DMS153 treated with DMSO at 0.1 percent for 48 hours (cell line): ENCODE results near the gene RAB3IL1.

Experiments used
- DNase-seq: peaks from one replicate; lab custom pipeline; 2025; ENCODE audit not compliant: unreplicated experiment; lab: John Stamatoyannopoulos, UW

Gene RAB3IL1

GRCh38 chr11:61919705-61920631 lies 2.6 kb upstream of the RAB3IL1 start:
- DNase-seq: no peak

- DNase-seq: no peak
Measured at GRCh38 chr11:61918938-61919704, 1.8 kb upstream of the RAB3IL1 start.

- DNase-seq: no peak
Measured at GRCh38 chr11:61918251-61918937, 1.0 kb upstream of the RAB3IL1 start.

- DNase-seq: no peak
Measured at GRCh38 chr11:61916737-61917333, 531 bp downstream of the RAB3IL1 start.

- DNase-seq: no peak
Measured at GRCh38 chr11:61914471-61915171, 2.7 kb downstream of the RAB3IL1 start.

GRCh38 chr11:61913699-61914395 lies 3.5 kb downstream of the RAB3IL1 start:
- no peak for DNase-seq

- no peak for DNase-seq
Measured at GRCh38 chr11:61912991-61913698, 4.2 kb downstream of the RAB3IL1 start.

- no peak for DNase-seq
Measured at GRCh38 chr11:61912530-61912898, 4.9 kb downstream of the RAB3IL1 start.

GRCh38 chr11:61911701-61912529 lies 5.5 kb downstream of the RAB3IL1 start:
- DNase-seq: no peak

GRCh38 chr11:61911128-61911700 lies 6.2 kb downstream of the RAB3IL1 start:
- DNase-seq: no peak

GRCh38 chr11:61910187-61911127 lies 6.9 kb downstream of the RAB3IL1 start:
- no peak for DNase-seq

GRCh38 chr11:61908730-61909316 lies 8.5 kb downstream of the RAB3IL1 start:
- DNase-seq: no peak

- no peak for DNase-seq
Measured at GRCh38 chr11:61907871-61908729, 9.3 kb downstream of the RAB3IL1 start.

- no peak for DNase-seq
Measured at GRCh38 chr11:61907282-61907681, 10.1 kb downstream of the RAB3IL1 start.

- no peak for DNase-seq
Measured at GRCh38 chr11:61906522-61906909, 10.8 kb downstream of the RAB3IL1 start.
